NB4 (cell line): Measurements from ENCODE around the gene SEPHS2.

ENCODE experiments used
- MYC ChIP-seq: IDR thresholded peaks from 2 replicates; pipeline ENCODE4 v1.6.1; 2011; ENCODE audit warnings: low read depth, low read length
- POLR2A ChIP-seq: IDR thresholded peaks from 2 replicates; pipeline ENCODE4 v1.6.1; 2011; ENCODE audit warnings: mild to moderate bottlenecking; ENCODE audit not compliant: insufficient read length; ENCODE audit errors: extremely low read depth
- TF ChIP-seq, protein P1 (sequence below): IDR thresholded peaks from one replicate; pipeline ENCODE4 v1.5.1; 2012; ENCODE audit warnings: low read depth, low read length

DNA sequence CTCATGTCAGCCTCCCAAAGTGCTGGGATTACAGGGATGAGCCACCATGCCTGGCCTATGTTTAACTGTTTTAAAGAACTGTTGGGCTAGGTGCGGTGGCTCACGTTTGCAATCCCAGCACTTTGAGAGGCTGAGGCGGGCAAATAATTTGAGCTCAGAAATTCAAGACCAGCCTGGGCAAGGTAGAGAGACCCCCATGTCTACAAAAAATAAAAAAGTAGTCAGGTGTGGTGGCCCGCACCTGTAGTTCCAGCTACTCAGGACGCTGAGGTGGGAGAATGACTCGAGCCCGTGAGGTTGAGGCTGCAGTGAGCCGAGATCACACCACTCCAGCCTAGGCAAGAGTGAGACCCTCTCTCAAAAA lies 24.9 kb upstream of the SEPHS2 start:
- TF ChIP-seq POLR2A = no peak
- TF ChIP-seq, protein P1, sequence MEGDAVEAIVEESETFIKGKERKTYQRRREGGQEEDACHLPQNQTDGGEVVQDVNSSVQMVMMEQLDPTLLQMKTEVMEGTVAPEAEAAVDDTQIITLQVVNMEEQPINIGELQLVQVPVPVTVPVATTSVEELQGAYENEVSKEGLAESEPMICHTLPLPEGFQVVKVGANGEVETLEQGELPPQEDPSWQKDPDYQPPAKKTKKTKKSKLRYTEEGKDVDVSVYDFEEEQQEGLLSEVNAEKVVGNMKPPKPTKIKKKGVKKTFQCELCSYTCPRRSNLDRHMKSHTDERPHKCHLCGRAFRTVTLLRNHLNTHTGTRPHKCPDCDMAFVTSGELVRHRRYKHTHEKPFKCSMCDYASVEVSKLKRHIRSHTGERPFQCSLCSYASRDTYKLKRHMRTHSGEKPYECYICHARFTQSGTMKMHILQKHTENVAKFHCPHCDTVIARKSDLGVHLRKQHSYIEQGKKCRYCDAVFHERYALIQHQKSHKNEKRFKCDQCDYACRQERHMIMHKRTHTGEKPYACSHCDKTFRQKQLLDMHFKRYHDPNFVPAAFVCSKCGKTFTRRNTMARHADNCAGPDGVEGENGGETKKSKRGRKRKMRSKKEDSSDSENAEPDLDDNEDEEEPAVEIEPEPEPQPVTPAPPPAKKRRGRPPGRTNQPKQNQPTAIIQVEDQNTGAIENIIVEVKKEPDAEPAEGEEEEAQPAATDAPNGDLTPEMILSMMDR = no peak
- TF ChIP-seq MYC = no peak
